Breast epithelium (tissue), 4 donors: ENCODE data around the gene SGCA. TPM values are rescaled to one million over a fixed set of nuclear protein-coding genes. Genes with fewer than 3 reads are reported as not detected.

Experiments
- DNase-seq, 2 donors: peaks; one replicate each; pipeline ENCODE4 v3.0.0-alpha.2; 2019; ENCODE audit warnings: low spot score in 2 of 2
- H3K27ac ChIP-seq, 2 donors: fragments of 200-600 bp; sonication (generic) in 1 of 2; one replicate each; pipeline ENCODE4 v1.5.1; 2016 to 2019; ENCODE audit warnings: mild to moderate bottlenecking in 1 of 2
- H3K27me3 ChIP-seq, 2 donors: fragments of 200-600 bp; sonication (generic) in 1 of 2; one replicate each; pipeline versions ENCODE4 v1.5.1 to v1.6.0; 2017 to 2019; ENCODE audit warnings: control low read depth in 1 of 2, mild to moderate bottlenecking in 1 of 2
- H3K36me3 ChIP-seq: fragments of 200-600 bp; one replicate; pipeline ENCODE4 v1.5.1; 2019
- H3K4me1 ChIP-seq, 2 donors: fragments of 200-600 bp; sonication (generic); one replicate each; pipeline ENCODE4 v1.5.1; 2016 to 2019; ENCODE audit warnings: control low read depth in 1 of 2
- H3K4me3 ChIP-seq, 3 donors: fragments of 200-600 bp; sonication (generic); 1 replicate in 2 of 3; 2 replicates in 1 of 3; pipeline ENCODE4 v1.5.1; 2016 to 2019; ENCODE audit warnings: mild to moderate bottlenecking in 3 of 3, moderate library complexity in 2 of 3
- H3K9me3 ChIP-seq, 2 donors: fragments of 200-600 bp; sonication (generic) in 1 of 2; one replicate each; pipeline ENCODE4 v1.5.1; 2016 to 2019; ENCODE audit warnings: control low read depth in 1 of 2
- POLR2A ChIP-seq: fragments of 450-650 bp; IDR thresholded peaks from one replicate; pipeline ENCODE4 v1.6.1; 2016; ENCODE audit warnings: antibody characterized with exemption, mild to moderate bottlenecking, moderate library complexity
- POLR2AphosphoS5 ChIP-seq, 3 donors: sonication (generic); formaldehyde crosslinking; IDR thresholded peaks; one replicate each; pipeline ENCODE4 v1.6.1; 2017; ENCODE audit warnings: antibody characterized with exemption in 3 of 3
- intact Hi-C: fragments of 100-400 bp; cut with DNase I; formaldehyde crosslinking; loops from one replicate; pipeline ENCODE4 v1.15.1; 2023; ENCODE audit warnings: low total_unique reads
- total RNA-seq, 3 donors: library from RNA; depleted of rRNA; stranded (reverse); fragments of >200 nt; gene quantifications; one replicate each; pipeline ENCODE4 v1.1.0, GENCODE V29; 2016
- TF ChIP-seq, protein P1 (sequence below), 3 donors: fragments of 450-650 bp; IDR thresholded peaks; one replicate each; pipeline ENCODE4 v1.5.1; 2016 to 2017; ENCODE audit warnings: antibody characterized with exemption in 3 of 3, mild to moderate bottlenecking in 3 of 3, moderate library complexity in 3 of 3

The SGCA gene
- total RNA-seq, 3 donors from 2014 or later: 0.33 to 2.6 (median 0.73) TPM

DNA sequence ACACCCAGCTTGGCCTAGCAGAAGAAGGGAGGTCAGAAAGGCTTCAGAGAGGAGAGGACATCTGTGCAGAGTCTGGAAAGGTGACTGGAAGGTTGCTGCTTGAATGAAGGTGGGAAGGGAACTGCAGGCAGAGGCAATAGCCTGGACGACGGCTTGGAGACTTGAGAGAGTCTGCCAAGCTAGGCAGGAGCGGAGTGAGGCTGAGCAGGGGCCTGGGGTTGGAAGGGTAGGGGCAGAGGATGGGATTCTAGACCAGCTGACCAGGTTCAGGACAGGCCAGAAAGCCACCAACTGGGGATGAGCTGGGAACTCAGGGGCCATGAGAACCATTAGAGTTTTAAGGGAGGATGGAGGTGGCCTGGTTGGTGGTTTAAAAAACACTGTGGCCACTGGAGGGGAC, 339 bp upstream of the SGCA start:
- no peaks in the 10 kb centered on the region for H3K36me3 ChIP-seq
- TF ChIP-seq, protein P1, sequence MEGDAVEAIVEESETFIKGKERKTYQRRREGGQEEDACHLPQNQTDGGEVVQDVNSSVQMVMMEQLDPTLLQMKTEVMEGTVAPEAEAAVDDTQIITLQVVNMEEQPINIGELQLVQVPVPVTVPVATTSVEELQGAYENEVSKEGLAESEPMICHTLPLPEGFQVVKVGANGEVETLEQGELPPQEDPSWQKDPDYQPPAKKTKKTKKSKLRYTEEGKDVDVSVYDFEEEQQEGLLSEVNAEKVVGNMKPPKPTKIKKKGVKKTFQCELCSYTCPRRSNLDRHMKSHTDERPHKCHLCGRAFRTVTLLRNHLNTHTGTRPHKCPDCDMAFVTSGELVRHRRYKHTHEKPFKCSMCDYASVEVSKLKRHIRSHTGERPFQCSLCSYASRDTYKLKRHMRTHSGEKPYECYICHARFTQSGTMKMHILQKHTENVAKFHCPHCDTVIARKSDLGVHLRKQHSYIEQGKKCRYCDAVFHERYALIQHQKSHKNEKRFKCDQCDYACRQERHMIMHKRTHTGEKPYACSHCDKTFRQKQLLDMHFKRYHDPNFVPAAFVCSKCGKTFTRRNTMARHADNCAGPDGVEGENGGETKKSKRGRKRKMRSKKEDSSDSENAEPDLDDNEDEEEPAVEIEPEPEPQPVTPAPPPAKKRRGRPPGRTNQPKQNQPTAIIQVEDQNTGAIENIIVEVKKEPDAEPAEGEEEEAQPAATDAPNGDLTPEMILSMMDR (IDR thresholded peaks at IDR 0.05): no peak
- no peak for TF ChIP-seq POLR2A
- TF ChIP-seq POLR2AphosphoS5 (IDR thresholded peaks at IDR 0.05): no peak
- no peak overlapping the region for H3K4me3 ChIP-seq
- intact Hi-C loops: no loop called here
- no peak overlapping the region for H3K27ac ChIP-seq
- H3K9me3 ChIP-seq: no peaks in the 10 kb centered on the region
- peaks cover 0 to 7% of the 10 kb centered on the region in 2 donors for H3K4me1 ChIP-seq
- H3K27me3 ChIP-seq: no peaks in the 10 kb centered on the region
- DNase-seq: no peak

DNA sequence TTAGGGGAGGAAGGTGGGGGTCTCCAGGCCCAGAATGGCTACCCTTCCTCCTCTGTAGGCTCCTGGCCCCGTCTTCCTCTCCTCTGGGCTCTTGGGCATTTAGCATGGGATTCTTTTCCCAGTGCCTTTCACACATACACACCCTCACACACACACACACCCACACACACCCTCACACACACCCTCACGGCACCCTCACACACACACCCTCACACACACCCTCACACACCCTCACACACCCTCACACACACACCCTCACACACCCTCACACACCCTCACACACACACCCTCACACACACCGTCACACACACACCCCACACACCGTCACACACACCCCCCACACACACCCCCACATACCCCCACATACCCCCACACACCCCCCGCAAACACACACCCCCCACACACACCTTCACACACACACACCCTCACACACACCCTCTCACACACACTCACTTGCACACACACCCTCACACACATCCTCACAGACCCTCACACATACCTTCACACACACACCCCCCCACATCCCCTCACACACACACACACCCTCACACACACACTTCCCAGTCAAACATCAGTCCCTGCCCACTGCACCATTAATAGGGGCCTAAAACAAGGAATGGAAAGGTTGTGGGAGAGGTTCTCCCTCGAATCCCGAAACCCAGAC, 845 bp downstream of the SGCA start:
- H3K27ac ChIP-seq: no peak overlapping the region
- no peaks in the 10 kb centered on the region for H3K4me1 ChIP-seq
- TF ChIP-seq POLR2AphosphoS5 (IDR thresholded peaks at IDR 0.05) (no peak), POLR2A (no peak)
- TF ChIP-seq, protein P1 (IDR thresholded peaks at IDR 0.05): no peak
- H3K9me3 ChIP-seq: no peaks in the 10 kb centered on the region
- peak overlapping the region in 1 of 3 donors; percentile 20 for H3K4me3 ChIP-seq
- no peaks in the 10 kb centered on the region for H3K36me3 ChIP-seq
- no peak for DNase-seq
- intact Hi-C loops: no loop called here
- H3K27me3 ChIP-seq: no peaks in the 10 kb centered on the region

DNA sequence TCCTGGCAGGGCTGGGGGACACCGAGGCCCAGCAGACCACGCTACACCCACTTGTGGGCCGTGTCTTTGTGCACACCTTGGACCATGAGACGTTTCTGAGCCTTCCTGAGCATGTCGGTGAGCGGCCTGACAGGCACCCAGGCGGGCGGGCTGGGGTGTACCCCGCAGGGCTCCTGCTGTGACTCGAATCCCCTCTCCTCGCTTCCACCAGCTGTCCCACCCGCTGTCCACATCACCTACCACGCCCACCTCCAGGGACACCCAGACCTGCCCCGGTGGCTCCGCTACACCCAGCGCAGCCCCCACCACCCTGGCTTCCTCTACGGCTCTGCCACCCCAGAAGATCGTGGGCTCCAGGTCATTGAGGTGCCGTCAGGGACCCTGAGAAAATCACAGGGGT, 1.6 kb downstream of the SGCA start:
- DNase-seq: no peak
- TF ChIP-seq POLR2AphosphoS5 (IDR thresholded peaks at IDR 0.05) (no peak), POLR2A (no peak)
- TF ChIP-seq, protein P1 (IDR thresholded peaks at IDR 0.05): no peak
- Histone ChIP-seq H3K27ac (no peak overlapping the region), H3K36me3 (no peaks in the 10 kb centered on the region), H3K4me3 (no peak overlapping the region), H3K4me1 (no peaks in the 10 kb centered on the region), H3K27me3 (no peaks in the 10 kb centered on the region), H3K9me3 (no peaks in the 10 kb centered on the region)
- intact Hi-C loops: no loop called here

DNA sequence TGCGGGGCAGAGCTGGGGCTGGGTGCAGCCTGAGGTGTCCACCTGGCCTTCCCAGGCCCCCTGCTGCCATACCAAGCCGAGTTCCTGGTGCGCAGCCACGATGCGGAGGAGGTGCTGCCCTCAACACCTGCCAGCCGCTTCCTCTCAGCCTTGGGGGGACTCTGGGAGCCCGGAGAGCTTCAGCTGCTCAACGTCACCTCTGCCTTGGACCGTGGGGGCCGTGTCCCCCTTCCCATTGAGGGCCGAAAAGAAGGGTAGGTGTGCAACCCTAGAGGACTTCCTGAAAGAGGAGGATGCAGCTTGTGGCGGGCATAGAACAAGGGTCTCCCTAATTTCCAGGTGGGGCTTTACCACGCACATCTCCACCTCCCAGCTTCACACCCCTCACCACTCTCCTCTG, 2.5 kb downstream of the SGCA start:
- Histone ChIP-seq H3K27me3 (no peaks in the 10 kb centered on the region), H3K27ac (no peak overlapping the region), H3K4me3 (no peak overlapping the region), H3K36me3 (no peaks in the 10 kb centered on the region), H3K4me1 (no peaks in the 10 kb centered on the region), H3K9me3 (no peaks in the 10 kb centered on the region)
- DNase-seq: no peak
- intact Hi-C loops: no loop called here
- TF ChIP-seq POLR2AphosphoS5 (IDR thresholded peaks at IDR 0.05) (no peak), POLR2A (no peak)
- TF ChIP-seq, protein P1 (IDR thresholded peaks at IDR 0.05): no peak

DNA sequence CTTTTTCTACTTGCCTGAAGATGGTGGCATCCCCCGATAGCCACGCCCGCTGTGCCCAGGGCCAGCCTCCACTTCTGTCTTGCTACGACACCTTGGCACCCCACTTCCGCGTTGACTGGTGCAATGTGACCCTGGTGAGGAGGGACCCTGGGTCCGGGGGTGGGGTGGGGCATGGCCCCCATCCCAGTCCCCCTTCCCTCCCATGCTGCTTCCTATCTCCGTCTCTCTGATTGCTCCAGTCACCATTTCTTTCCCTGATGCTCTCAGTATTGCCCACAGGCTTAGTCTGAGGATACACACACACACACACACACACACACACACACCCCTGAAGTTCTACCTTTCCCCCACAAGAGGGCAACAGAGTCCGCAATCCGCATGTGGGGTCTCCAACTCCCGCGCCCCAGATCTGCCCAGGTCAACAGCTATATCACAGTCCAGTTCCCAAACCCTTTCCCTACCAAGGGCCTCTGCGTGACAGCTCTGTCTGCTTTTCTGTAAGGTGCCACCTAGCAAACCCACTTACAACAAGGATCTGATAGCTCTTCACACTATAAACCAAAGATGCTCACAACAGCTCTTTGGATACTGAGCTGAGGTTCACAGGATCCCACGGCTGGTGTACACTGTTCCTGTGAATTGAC, 3.4 kb downstream of the SGCA start:
- DNase-seq: no peak
- Histone ChIP-seq H3K4me1 (no peaks in the 10 kb centered on the region), H3K27ac (no peak overlapping the region)

More for the DNA sequence above, 3.4 kb downstream of the SGCA start:
- Histone ChIP-seq H3K36me3 (no peaks in the 10 kb centered on the region), H3K4me3 (no peak overlapping the region), H3K9me3 (no peaks in the 10 kb centered on the region), H3K27me3 (no peaks in the 10 kb centered on the region)
- intact Hi-C loops: no loop called here
- TF ChIP-seq POLR2A: no peak
- TF ChIP-seq, protein P1 (IDR thresholded peaks at IDR 0.05): peak; percentile 91 to 98 (median 96)
- TF ChIP-seq POLR2AphosphoS5 (IDR thresholded peaks at IDR 0.05): no peak
